ENCODE data around the gene BANP. TPM values are rescaled to one million over a fixed set of nuclear protein-coding genes. Genes with fewer than 3 reads are reported as not detected.
A peak's percentile ranks its signal among the peaks of the same experiment; 100 is the strongest.
"Not testable (repeated sequence)": the region's sequence is repeated elsewhere in the genome, so short reads cannot be mapped to it uniquely, and the experiment has no call there.

Gene BANP
- total RNA-seq, 1 donor from 2014 or later: 20.6 TPM

GRCh38 chr16:88041986-88042562 is 90.8 kb downstream of the BANP start:
- H3K4me3 ChIP-seq; H3K36me3 ChIP-seq; H3K4me1 ChIP-seq; H3K27ac ChIP-seq; intact Hi-C loops (cut with DNase I); H3K9me3 ChIP-seq; H3K27me3 ChIP-seq; DNase-seq: not testable (repeated sequence)
- peak; percentile 36 for ATAC-seq

- H3K36me3 ChIP-seq, H3K27me3 ChIP-seq, DNase-seq: not testable (repeated sequence)
Observed at GRCh38 chr16:88043208-88043910, 92.1 kb downstream of the BANP start.

GRCh38 chr16:88044121-88044581 is 92.9 kb downstream of the BANP start:
- H3K36me3 ChIP-seq; intact Hi-C loops (cut with DNase I); H3K4me1 ChIP-seq; H3K27ac ChIP-seq; DNase-seq; H3K27me3 ChIP-seq; H3K4me3 ChIP-seq; H3K9me3 ChIP-seq: not testable (repeated sequence)
- ATAC-seq: peak; percentile 70

More at GRCh38 chr16:88043208-88043910, 92.1 kb downstream of the BANP start:
- ATAC-seq; H3K27ac ChIP-seq; H3K4me3 ChIP-seq; H3K9me3 ChIP-seq; intact Hi-C loops (cut with DNase I); H3K4me1 ChIP-seq: not testable (repeated sequence)

GRCh38 chr16:88045361-88045760 is 94.1 kb downstream of the BANP start:
- H3K9me3 ChIP-seq; H3K27ac ChIP-seq; H3K4me1 ChIP-seq; H3K27me3 ChIP-seq; intact Hi-C loops (cut with DNase I); DNase-seq; H3K4me3 ChIP-seq; ATAC-seq: not testable (repeated sequence)
- H3K36me3 ChIP-seq: peaks cover 11% of the 10 kb centered on the region

GRCh38 chr16:88045820-88046303 is 94.6 kb downstream of the BANP start:
- no peaks in the 10 kb centered on the region for H3K27me3 ChIP-seq
- peaks cover 11% of the 10 kb centered on the region for H3K36me3 ChIP-seq
- intact Hi-C loops (cut with DNase I): no loop called here
- no peaks in the 10 kb centered on the region for H3K9me3 ChIP-seq
- no peak overlapping the region for H3K27ac ChIP-seq
- no peak overlapping the region for H3K4me3 ChIP-seq
- TF ChIP-seq CTCF (IDR thresholded peaks at IDR 0.05): no peak
- peak; percentile 54 for ATAC-seq
- H3K4me1 ChIP-seq: no peaks in the 10 kb centered on the region
- DNase-seq: no peak

- Histone ChIP-seq H3K27ac (no peak overlapping the region), H3K4me3 (no peak overlapping the region), H3K36me3 (peaks cover 11% of the 10 kb centered on the region), H3K4me1 (no peaks in the 10 kb centered on the region), H3K27me3 (no peaks in the 10 kb centered on the region), H3K9me3 (no peaks in the 10 kb centered on the region)
- intact Hi-C loops (cut with DNase I): no loop called here
- no peak for TF ChIP-seq CTCF (IDR thresholded peaks at IDR 0.05)
- ATAC-seq (no peak), DNase-seq (no peak)
Observed at GRCh38 chr16:88047462-88047861, 96.2 kb downstream of the BANP start.

GRCh38 chr16:88048985-88049384 is 97.8 kb downstream of the BANP start:
- intact Hi-C loops (cut with DNase I): no loop called here
- no peaks in the 10 kb centered on the region for H3K27me3 ChIP-seq
- peaks cover 11% of the 10 kb centered on the region for H3K36me3 ChIP-seq
- no peak for ATAC-seq
- H3K4me3 ChIP-seq: no peak overlapping the region
- TF ChIP-seq CTCF (IDR thresholded peaks at IDR 0.05): no peak
- no peaks in the 10 kb centered on the region for H3K4me1 ChIP-seq
- H3K9me3 ChIP-seq: no peaks in the 10 kb centered on the region
- DNase-seq: no peak
- no peak overlapping the region for H3K27ac ChIP-seq
